Gastroesophageal sphincter (tissue), 3 donors: Measurements from ENCODE around the gene RAB26.
"Not testable (repeated sequence)": the region's sequence is repeated elsewhere in the genome, so short reads cannot be mapped to it uniquely, and the experiment has no call there.

Experiments
- POLR2AphosphoS5 ChIP-seq: sonication (generic); formaldehyde crosslinking; IDR thresholded peaks from one replicate; pipeline ENCODE4 v1.6.1; 2017; ENCODE audit warnings: antibody characterized with exemption
- TF ChIP-seq, protein P1 (sequence below), 4 experiments: fragments of 200-600 bp in 2 of 4; fragments of 450-650 bp in 2 of 4; sonication (generic) in 1 of 4; IDR thresholded peaks; one replicate each; pipeline ENCODE4 v1.5.1; 2017 to 2019; ENCODE audit warnings: antibody characterized with exemption in 4 of 4, mild to moderate bottlenecking in 2 of 4, moderate library complexity in 2 of 4

DNA sequence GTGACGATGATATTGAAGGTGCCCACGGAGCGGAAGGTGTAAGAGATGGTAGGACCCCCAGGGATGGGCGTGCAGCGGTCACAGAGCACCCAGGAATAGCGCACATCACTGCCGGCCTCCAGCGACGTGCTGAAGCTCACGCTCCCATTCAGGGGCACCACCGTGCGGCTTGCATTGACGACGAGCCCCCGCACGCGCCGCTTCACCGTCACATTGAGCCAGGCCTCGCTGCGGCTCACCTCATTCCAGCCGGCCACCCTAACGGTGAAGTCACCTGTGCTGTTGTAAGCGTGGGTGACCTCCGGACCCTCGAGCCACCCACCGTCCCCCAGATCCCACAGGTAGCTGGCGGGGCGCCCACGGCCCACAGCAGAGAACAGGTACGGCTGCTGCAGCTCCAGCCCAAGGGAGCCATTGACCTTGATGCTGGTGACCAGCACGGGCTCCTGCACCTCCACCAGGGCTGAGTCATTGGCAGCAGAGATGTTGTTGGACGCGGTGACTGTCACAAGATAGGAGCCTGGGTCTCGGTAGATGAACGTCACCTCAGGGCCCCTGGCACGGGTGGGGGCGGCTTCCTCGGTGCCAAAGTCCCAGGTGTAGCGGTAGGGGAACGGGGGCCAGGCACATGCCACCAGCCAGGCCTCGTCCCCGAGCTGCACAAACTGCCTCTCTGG is 38.0 kb upstream of the RAB26 start:
- TF ChIP-seq, protein P1, sequence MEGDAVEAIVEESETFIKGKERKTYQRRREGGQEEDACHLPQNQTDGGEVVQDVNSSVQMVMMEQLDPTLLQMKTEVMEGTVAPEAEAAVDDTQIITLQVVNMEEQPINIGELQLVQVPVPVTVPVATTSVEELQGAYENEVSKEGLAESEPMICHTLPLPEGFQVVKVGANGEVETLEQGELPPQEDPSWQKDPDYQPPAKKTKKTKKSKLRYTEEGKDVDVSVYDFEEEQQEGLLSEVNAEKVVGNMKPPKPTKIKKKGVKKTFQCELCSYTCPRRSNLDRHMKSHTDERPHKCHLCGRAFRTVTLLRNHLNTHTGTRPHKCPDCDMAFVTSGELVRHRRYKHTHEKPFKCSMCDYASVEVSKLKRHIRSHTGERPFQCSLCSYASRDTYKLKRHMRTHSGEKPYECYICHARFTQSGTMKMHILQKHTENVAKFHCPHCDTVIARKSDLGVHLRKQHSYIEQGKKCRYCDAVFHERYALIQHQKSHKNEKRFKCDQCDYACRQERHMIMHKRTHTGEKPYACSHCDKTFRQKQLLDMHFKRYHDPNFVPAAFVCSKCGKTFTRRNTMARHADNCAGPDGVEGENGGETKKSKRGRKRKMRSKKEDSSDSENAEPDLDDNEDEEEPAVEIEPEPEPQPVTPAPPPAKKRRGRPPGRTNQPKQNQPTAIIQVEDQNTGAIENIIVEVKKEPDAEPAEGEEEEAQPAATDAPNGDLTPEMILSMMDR (IDR thresholded peaks at IDR 0.05) = not testable (repeated sequence)
- not testable (repeated sequence) for TF ChIP-seq POLR2AphosphoS5
